NB4 (cell line): ENCODE measurements around the gene PNPLA5.

Experiments used
- CTCF ChIP-seq: IDR thresholded peaks from one replicate; pipeline ENCODE4 v1.5.1; 2012; ENCODE audit warnings: low read depth, low read length
- MAX ChIP-seq: IDR thresholded peaks from 2 replicates; pipeline ENCODE4 v1.6.1; 2011; ENCODE audit warnings: low read depth, low read length
- MYC ChIP-seq: IDR thresholded peaks from 2 replicates; pipeline ENCODE4 v1.6.1; 2011; ENCODE audit warnings: low read depth, low read length
- POLR2A ChIP-seq: IDR thresholded peaks from 2 replicates; pipeline ENCODE4 v1.6.1; 2011; ENCODE audit warnings: mild to moderate bottlenecking; ENCODE audit not compliant: insufficient read length; ENCODE audit errors: extremely low read depth

DNA sequence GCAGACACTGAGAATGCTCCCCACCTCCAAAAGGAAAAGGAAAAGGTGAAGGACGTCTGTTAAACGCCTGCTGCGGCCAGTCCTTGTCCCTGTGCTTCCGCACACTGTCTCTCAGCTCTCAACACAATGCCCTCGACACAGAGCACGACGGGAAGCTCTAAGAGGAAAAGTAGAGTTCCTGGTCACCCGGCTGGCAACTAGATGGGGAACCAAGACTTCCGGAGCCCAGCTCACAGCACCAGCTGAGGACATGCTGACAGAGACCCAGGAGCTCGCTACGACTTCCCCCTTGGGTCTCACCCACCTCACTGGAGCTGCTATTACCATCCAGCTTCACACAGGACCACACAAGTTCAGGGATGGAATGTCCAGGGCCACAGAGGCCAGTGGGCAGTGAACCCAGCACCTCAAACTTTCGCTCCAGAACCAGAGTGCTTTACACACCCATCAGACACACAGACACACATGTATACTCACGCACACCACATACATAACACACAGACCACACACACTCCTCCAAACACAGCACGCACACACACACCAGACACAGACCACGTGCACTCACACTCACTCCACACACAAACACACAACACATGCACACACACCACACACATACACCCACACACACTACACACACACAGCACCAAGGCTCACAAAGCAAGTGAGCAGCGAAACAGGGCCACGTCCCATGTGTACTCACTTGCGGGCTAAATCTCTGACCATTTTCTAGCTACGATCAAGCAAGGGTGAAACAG is 39.1 kb downstream of the PNPLA5 start:
- TF ChIP-seq MAX (no peak), CTCF (no peak), POLR2A (no peak), MYC (no peak)
